ENCODE results near the gene SNAP25.
A peak's percentile ranks its signal among the peaks of the same experiment; 100 is the strongest.

Gene SNAP25

GRCh38 chr20:10217721-10218410 lies 764 bp upstream of the SNAP25 start:
- peak; percentile 11 to 38 for DNase-seq

GRCh38 chr20:10219452-10219791 lies 792 bp downstream of the SNAP25 start:
- peak in 1 of 2 experiments; percentile 22 for DNase-seq

DNA sequence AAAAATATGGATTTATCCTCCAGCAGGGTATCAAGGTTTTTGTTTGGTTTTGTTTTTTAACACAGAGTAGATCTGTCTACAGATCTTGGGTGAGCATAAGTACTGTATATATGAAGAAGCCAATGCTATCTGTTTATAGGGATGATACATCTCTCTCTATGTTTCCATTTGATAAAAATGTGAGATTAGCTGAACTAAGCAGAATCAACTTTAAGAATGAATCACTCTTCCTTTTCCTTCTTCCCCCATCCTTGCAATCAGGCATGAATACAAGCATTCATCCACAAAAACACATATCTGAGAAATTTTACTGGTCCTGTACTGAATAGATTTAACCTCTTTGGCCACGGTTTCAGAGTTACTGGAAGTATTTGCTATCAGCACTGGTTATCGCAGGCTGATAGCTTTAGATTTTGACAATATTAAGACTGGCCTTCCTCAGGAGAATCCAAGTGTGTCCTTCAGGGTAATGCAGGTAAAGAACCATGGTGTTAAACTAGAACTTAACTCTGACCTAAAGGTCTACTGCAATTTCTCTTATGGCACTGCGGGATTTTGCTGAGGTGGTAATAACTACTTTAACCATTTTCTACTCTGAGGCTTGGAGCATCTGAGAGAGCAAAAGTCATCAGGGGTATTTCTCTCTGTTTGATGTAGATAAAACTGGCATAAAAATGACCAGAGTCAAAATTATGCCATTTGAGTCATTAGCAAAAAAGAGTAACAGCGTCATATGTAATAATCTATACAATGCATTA lies 1.5 kb downstream of the SNAP25 start:
- no peak for DNase-seq

DNA sequence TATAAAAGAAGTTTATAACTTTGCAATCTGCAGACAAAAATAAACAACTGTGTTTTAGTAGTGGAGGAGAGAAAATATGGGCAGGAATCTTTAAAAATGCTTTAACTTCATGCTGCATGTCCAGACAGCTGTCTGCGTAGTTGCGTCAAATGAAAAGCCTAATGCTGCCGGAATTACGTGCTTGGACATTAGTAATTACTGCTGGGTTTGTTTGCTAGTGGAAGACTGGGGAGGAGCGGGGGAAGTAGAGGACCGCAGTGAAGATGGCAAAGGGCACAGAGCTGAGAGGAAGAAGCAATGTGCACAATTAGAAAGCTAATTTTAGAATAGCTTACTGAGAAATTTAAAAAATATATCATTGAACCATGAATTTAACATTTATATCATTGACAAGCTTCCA lies 2.4 kb downstream of the SNAP25 start:
- no peak for DNase-seq

DNA sequence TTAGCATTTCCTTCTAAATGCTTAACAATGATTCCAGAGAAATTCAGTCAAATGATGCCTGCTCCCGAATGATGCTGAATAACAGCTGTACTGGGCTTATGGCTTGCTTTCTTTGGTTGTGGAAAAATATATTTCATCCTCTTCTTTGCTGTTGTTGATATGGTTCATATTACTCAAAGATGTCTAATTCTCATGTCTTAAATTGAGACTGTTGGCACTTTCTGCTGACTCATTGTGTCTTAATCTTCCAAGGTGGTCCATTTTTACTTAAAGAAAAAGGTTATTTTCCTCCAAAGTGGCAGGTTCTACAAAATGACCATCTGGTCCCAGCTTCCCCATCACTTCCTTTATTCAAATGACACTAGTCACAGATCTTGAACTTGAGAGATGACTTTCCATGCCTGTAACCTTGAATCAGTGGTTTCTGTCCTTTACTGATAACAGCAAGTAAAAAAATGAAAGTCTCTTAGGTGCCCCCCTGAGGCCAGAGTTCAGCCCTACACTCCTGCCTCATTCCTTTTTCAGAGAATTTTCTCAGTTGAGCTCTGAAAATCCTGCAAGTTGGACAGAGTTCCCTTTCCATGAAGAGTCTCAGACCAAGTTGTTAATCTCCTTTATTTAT lies 6.9 kb downstream of the SNAP25 start:
- no peak for DNase-seq

DNA sequence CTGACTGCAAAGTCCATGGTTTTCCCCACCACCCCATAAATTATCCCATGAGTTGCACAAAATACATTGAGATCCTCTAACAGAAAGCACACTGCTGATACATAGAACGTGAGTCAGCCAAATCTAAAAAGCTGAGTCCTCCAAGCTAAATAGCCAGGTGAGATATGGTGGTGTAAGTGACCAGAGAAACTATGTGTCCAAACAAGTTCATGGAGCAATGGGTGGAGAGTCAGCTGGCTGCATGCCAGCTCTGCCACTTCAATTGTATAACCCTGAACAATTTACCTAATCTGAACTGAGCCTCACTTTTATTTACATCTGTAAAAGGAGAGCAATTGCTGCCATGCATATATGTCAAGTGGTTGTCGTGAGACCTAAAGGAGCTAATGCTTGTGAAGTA lies 9.7 kb downstream of the SNAP25 start:
- peak; percentile 78 to 91 for DNase-seq

DNA sequence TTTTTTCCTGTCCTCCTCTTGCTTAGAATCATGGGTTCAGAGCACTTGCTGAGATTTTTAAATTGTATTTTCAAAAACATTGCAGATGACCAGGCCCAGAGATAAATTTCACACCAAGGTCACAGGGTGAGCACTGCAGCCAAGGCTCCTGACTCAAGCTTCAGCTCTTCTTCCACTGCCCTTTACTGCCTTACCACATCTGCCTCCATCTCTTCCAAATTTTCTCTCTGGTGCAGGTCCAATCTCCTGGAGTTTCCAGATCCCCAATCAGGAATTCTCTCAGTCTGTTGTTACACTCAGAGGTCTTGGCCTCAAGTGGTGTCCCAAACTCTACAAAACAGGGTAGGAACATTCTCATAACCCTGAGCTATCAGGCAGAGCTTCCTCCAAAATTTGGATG lies 12.7 kb downstream of the SNAP25 start:
- DNase-seq: no peak

GRCh38 chr20:10236540-10237533 lies 18.2 kb downstream of the SNAP25 start:
- no peak for DNase-seq

- peak; percentile 45 to 62 for DNase-seq
Measured at GRCh38 chr20:10239954-10240353, 21.3 kb downstream of the SNAP25 start.

GRCh38 chr20:10240655-10241054 lies 22.0 kb downstream of the SNAP25 start:
- DNase-seq: no peak

- DNase-seq: no peak
Measured at GRCh38 chr20:10242166-10242565, 23.5 kb downstream of the SNAP25 start.

- no peak for DNase-seq
Measured at GRCh38 chr20:10247440-10247839, 28.8 kb downstream of the SNAP25 start.

DNA sequence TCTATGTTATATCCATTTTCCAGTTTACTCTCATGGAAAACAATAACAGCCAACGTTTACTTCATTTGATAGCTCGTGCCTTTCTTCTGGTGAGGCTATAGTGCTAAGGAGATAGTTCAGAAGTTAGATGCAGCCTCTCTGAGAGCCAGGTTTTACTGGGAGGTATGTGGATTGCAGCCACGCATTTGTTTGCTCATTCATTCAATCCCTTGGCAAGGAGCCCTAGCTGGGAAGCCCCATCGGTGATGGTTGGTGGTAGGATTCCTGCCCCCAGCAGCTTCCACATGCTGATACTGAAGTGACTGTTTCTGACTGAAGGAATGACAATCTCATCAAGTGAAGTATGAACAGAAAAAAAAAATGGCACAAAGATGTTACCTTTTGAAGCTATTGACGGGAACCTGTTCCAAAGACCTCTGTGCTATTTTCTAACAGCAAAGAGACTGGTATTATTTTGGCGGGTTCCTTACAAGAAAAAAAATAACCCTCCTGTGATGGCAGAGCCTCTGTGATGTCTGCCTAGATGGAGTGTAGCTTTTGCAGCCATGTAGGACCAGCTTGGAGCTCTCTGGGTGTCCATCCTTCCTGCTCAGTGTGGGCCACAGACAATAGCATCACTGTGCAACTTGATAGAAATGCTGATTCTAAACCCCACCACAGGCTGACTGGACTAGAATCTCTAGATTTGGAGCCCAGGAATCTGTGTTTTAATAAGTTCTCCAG lies 30.6 kb downstream of the SNAP25 start:
- DNase-seq: no peak

DNA sequence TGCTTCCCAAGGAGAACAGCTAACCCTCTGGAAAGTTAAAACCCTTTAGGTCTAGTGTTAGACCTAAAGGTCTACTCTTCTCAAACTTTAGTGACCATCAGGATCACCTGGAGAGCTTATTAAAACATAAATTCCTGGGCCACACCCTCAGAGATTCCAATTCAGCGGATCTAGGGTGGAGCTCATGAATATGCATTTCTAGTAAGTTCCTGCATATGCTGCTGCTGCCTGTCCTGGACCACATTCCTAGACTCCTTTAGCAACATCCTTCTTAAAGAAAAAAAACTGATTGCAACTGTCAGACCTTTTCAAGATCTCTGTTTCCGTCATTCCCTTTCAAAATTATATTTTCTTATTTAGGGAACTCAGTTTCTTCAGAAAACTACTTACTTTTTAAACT lies 31.2 kb downstream of the SNAP25 start:
- DNase-seq: no peak

DNA sequence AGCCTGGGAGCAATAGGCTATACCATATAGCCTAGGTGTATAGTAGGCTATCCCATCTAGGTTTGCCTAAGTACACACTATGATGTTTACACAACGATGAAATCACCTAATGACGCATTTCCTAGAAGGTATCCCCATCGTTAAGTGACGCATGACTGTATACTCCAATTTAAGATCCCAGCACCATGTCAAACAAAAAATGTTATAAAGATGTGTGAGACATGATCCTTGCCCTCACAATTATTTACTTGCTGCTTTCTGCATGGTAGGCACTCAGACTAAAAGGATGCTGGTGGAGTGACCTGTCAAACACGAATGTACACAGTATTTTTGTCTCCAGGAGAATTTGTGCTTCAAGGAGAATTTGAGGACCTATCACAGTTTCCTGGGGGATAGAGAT lies 32.3 kb downstream of the SNAP25 start:
- DNase-seq: no peak

GRCh38 chr20:10253780-10254179 lies 35.1 kb downstream of the SNAP25 start:
- no peak for DNase-seq

- DNase-seq: no peak
Measured at GRCh38 chr20:10255846-10256245, 37.2 kb downstream of the SNAP25 start.

DNA sequence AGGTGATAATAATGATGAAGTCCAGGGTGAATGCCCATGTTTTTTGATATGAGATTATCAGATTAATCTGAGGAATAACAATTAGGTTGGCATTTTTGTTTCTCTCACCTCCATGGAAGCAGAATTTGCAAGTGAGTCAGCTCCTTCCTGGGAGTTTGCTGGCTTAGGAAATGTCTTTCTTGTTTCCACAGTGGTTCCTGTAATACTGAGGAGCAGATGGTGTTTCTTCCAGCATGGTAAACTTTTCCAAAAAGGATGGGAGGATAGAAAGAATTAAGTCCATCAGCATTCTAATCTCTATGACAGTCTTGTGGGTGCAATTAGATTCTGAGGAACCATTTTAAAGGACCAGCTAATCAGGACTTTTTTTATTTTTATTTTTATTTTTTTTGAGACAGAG lies 40.5 kb downstream of the SNAP25 start:
- DNase-seq: no peak

DNA sequence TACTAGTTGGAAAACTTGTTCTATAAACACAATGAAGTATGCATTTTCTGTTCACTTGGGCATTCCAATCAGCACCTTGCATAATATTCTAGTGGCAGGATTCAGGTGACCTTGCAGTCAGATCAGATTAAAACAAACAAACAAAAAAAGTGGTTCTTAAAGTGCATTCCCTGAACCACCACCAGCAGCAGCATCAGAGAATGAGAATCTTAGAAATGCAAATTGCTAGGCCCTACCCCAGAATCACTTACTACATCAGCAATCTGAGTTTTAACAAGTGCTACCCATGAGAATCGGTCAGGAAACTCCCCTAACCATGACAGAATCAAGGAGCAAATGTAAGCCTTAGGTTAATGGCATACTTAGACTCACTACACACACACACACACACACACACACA lies 41.7 kb downstream of the SNAP25 start:
- DNase-seq: no peak

GRCh38 chr20:10261702-10262101 lies 43.1 kb downstream of the SNAP25 start:
- DNase-seq: no peak

DNA sequence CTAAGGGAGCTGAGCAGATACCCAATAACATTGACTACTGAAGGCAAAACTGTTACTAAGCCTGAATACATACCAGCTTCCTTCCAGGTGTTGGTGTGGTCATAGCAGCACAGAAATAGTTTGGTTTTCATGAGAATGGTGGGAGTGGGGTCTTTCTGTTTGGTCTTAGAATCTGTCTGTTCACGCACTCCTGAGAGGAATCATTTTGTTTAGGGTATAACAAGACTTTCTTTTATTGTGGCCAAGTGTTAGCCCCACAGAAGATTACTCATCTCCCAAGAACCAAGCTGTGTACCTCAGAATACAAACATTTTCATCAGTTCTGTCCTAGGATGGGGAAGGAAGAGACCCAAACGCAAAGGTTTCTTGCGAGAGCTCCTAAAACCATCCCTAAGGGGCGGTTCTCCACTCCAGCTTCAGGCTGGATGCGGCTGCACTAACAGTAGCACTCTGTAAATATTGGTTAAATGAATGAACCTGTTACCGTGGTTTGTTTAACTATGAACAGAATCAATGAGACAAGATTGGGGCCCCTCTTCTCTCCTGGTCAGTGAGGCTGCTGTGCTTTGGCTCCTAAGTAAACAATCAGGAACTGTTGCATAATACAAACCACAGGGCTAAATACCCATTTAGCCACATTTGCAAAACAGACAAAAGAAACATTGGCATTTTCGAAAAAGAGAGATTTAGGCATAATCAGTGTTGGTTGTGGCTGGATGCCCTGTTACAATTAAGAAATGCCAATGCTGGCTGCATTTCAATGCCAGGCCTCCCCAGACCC lies 44.9 kb downstream of the SNAP25 start:
- DNase-seq: no peak

DNA sequence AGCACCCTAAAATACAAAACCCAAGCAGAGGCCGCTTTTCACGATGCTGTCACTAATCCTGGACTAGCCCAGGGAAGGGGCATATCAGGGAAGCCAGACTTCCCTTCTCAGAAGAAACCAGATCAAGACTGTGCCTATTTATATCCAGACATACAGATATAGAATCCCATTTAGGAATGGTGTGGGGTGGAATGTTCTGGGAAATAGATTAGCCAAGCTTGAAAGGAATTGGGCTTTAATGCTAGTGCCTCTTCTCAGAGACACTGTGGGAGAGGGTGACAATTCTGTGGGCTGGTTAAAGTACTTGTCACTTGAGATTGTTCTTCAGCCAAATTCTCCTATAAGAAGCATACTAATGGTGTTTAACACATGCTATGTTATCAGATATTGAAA lies 45.5 kb downstream of the SNAP25 start:
- no peak for DNase-seq

Data from NCI-H187 (cell line).